AG04449 (cell line): ENCODE data around the gene TMEM8B.

Source experiments
- CTCF ChIA-PET: fragments of 350-600 bp; formaldehyde crosslinking; extraction: SDS; loops from one replicate; lab custom pipeline; 2021; ENCODE audit warnings: antibody characterized with exemption; lab: Yijun Ruan, JAX
- POLR2A ChIA-PET: fragments of 400-600, 350-600 bp; formaldehyde crosslinking; extraction: SDS; loops from one replicate; lab custom pipeline; 2020; ENCODE audit warnings: antibody characterized with exemption, inconsistent platforms; lab: Yijun Ruan, JAX
- DNase-seq: peaks from one replicate; pipeline ENCODE4 v3.0.0-alpha.2; 2010; ENCODE audit warnings: low read depth, low spot score
- H3K4me3 ChIP-seq: 2 replicates; pipeline ENCODE4 v1.5.1; 2011; ENCODE audit warnings: low read depth, mild to moderate bottlenecking, control low read depth, low read length
- TF ChIP-seq, protein P1 (sequence below): IDR thresholded peaks from one replicate; pipeline ENCODE4 v1.5.1; 2011; ENCODE audit warnings: mild to moderate bottlenecking, moderate library complexity, low read length, control low read depth, inconsistent platforms; ENCODE audit not compliant: insufficient read depth; ENCODE audit errors: missing control alignments

TMEM8B gene

DNA sequence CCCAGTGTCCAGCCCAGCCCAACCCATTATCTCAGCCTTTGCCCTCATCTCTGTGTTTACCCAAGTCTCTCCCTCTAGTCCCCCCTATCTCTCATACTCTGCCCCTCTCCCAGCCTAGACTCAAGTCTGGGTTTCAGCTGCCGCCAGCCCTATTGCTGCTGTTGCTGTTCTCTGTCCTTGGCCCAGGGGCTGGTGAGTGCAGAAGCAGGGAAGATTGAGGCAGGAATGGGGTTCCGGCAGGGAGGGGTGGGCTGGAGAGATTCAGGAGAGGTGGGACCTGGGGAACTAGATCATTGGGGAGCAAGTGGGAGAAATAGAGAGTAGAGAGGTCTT, 702 bp downstream of the TMEM8B start:
- peak overlapping the region; percentile 69 for H3K4me3 ChIP-seq
- no peak for DNase-seq
- TF ChIP-seq, protein P1, sequence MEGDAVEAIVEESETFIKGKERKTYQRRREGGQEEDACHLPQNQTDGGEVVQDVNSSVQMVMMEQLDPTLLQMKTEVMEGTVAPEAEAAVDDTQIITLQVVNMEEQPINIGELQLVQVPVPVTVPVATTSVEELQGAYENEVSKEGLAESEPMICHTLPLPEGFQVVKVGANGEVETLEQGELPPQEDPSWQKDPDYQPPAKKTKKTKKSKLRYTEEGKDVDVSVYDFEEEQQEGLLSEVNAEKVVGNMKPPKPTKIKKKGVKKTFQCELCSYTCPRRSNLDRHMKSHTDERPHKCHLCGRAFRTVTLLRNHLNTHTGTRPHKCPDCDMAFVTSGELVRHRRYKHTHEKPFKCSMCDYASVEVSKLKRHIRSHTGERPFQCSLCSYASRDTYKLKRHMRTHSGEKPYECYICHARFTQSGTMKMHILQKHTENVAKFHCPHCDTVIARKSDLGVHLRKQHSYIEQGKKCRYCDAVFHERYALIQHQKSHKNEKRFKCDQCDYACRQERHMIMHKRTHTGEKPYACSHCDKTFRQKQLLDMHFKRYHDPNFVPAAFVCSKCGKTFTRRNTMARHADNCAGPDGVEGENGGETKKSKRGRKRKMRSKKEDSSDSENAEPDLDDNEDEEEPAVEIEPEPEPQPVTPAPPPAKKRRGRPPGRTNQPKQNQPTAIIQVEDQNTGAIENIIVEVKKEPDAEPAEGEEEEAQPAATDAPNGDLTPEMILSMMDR: no peak
- ChIA-PET CTCF (interaction anchor here (3.7 kb wide), 1 partner anchor 50 kb away, joined by 13 read pairs; no protein-coding TSS in a partner anchor), POLR2A (no interaction called here)

DNA sequence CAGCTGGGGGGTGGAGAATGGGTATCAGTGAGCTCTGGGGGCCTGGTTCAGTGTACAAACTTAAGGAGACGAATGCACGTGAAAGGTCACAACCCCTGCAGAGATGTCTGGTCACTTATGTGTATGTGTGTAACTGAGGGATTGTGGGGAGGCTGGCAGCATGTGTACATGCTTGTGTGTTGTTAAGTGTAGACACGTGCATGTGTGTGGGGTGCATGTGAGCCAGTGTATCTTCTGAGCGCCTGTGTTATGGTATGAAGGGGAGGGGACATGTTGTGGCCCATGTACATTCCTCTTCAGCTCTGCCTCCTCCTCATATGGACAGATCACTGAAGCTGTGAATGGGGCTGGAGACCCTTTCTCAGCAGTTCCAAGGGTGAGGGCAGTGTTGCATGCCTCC, 2.0 kb downstream of the TMEM8B start:
- ChIA-PET CTCF (interaction anchor here (0.8 to 3.7 kb wide), 5 partner anchors 11 to 114 kb away, joined by 3 to 13 read pairs (median 4); no protein-coding TSS in a partner anchor), POLR2A (no interaction called here)
- TF ChIP-seq, protein P1: no peak
- no peak for DNase-seq
- no peak overlapping the region for H3K4me3 ChIP-seq

GRCh38 chr9:35832814-35833213, 3.8 kb downstream of the TMEM8B start:
- TF ChIP-seq, protein P1: no peak

GRCh38 chr9:35834260-35835215, 5.5 kb downstream of the TMEM8B start:
- no peak overlapping the region for H3K4me3 ChIP-seq
- DNase-seq: no peak
- TF ChIP-seq, protein P1: no peak
- ChIA-PET POLR2A (no interaction called here), CTCF (interaction anchor here (0.6 to 10.0 kb wide), 8 partner anchors 7 to 78 kb away, joined by 3 to 106 read pairs (median 8); partner anchors contain the start of genes FAM221B, HINT2 and TMEM8B)

More at GRCh38 chr9:35832814-35833213, 3.8 kb downstream of the TMEM8B start:
- ChIA-PET POLR2A (no interaction called here), CTCF (interaction anchor here (0.9 to 3.6 kb wide), 6 partner anchors 9 to 70 kb away, joined by 3 to 11 read pairs (median 8); partner anchors contain the start of gene HINT2)
- DNase-seq: no peak
- H3K4me3 ChIP-seq: no peak overlapping the region

- H3K4me3 ChIP-seq: no peak overlapping the region
- ChIA-PET CTCF (interaction anchor here (0.7 to 10.0 kb wide), 6 partner anchors 10 to 68 kb away, joined by 3 to 106 read pairs (median 9); partner anchors contain the start of genes FAM221B, HINT2 and TMEM8B), POLR2A (no interaction called here)
- TF ChIP-seq, protein P1: no peak
- no peak for DNase-seq
These were observed 6.2 kb downstream of the TMEM8B start for GRCh38 chr9:35835216-35835632.

DNA sequence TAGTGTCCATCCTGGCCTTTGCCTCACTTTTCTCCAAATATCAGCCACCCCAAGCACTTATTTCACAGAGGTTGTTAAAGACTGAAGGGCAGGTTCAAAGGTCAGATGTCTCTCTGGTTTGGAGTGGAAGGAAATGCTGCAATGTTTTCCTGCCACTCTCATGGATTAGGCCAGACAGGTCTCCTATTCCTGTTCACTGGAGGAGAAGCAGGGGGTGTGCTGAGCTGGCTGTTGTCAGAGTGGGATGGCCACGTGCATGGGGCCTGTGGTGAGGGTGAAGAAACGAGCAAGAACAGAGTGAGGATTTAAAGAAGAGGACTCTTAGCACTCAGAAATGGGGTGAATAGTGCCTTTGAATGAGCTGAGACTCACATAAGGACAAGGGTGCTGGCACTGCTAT, 6.7 kb downstream of the TMEM8B start:
- no peak for DNase-seq
- CTCF ChIA-PET: interaction anchor here (0.7 to 10.0 kb wide), 7 partner anchors 9 to 110 kb away, joined by 3 to 106 read pairs (median 9); partner anchors contain the start of genes FAM221B, HINT2 and TMEM8B
- POLR2A ChIA-PET: no interaction called here
- H3K4me3 ChIP-seq: no peak overlapping the region
- TF ChIP-seq, protein P1: no peak
